OCI-LY1 (cell line): ENCODE results near the gene B4GALT3.

ENCODE experiments used
- H2AFZ ChIP-seq: fragments of 200-600 bp; sonication (generic), shearing (Covaris generic); 2 replicates; pipeline ENCODE4 v1.6.0; 2014; ENCODE audit warnings: antibody characterized with exemption, mild to moderate bottlenecking, low read length
- H3F3A ChIP-seq: fragments of 200-600 bp; sonication (generic), shearing (Covaris generic); 2 replicates; pipeline ENCODE4 v1.6.0; 2014; ENCODE audit warnings: mild to moderate bottlenecking, antibody characterized with exemption, low read length, moderate library complexity; ENCODE audit not compliant: insufficient read depth
- H3K27ac ChIP-seq: fragments of 200-600 bp; sonication (generic); 2 replicates; pipeline ENCODE4 v1.5.1; 2014; ENCODE audit warnings: low read length, mixed run types, mild to moderate bottlenecking, low read depth; ENCODE audit not compliant: poor library complexity, severe bottlenecking
- H3K27me3 ChIP-seq: fragments of 200-600 bp; sonication (generic); 2 replicates; pipeline ENCODE4 v1.6.0; 2014; ENCODE audit warnings: antibody characterized with exemption, mild to moderate bottlenecking, low read length, moderate library complexity; ENCODE audit not compliant: insufficient read depth
- H3K36me3 ChIP-seq: fragments of 200-600 bp; sonication (generic); 2 replicates; pipeline ENCODE4 v1.6.1; 2014; ENCODE audit warnings: mild to moderate bottlenecking, antibody characterized with exemption, low read length, moderate library complexity, mixed read lengths; ENCODE audit not compliant: insufficient read depth
- H3K4me1 ChIP-seq: fragments of 200-600 bp; sonication (generic); 2 replicates; pipeline ENCODE4 v1.5.1; 2014; ENCODE audit warnings: mild to moderate bottlenecking, low read length, moderate library complexity; ENCODE audit not compliant: insufficient read depth, severe bottlenecking
- H3K4me2 ChIP-seq: fragments of 200-600 bp; sonication (generic), shearing (Covaris generic); 2 replicates; pipeline ENCODE4 v1.6.1; 2014; ENCODE audit warnings: low read length
- H3K4me3 ChIP-seq: fragments of 200-600 bp; sonication (generic); 2 replicates; pipeline ENCODE4 v1.5.1; 2014; ENCODE audit warnings: low read length, low read depth, mild to moderate bottlenecking, mixed read lengths; ENCODE audit not compliant: poor library complexity, severe bottlenecking
- H3K79me2 ChIP-seq: fragments of 200-600 bp; shearing (Covaris generic); 2 replicates; pipeline ENCODE4 v1.6.1; 2016; ENCODE audit warnings: mixed run types, low read length, mixed read lengths; ENCODE audit not compliant: insufficient read depth
- H3K9ac ChIP-seq: fragments of 200-600 bp; sonication (generic), shearing (Covaris generic); 2 replicates; pipeline ENCODE4 v1.6.1; 2014; ENCODE audit warnings: mild to moderate bottlenecking, low read length, mixed read lengths
- H3K9me2 ChIP-seq: fragments of 200-600 bp; sonication (generic), shearing (Covaris generic); 2 replicates; pipeline ENCODE4 v1.6.1; 2014; ENCODE audit warnings: low read depth, mild to moderate bottlenecking, low read length, mixed read lengths
- H3K9me3 ChIP-seq: fragments of 200-600 bp; shearing (Covaris generic); 2 replicates; pipeline ENCODE4 v1.6.1; 2014; ENCODE audit warnings: low read length, mixed read lengths
- H4K20me1 ChIP-seq: fragments of 200-600 bp; sonication (generic), shearing (Covaris generic); 2 replicates; pipeline ENCODE4 v1.6.0; 2016; ENCODE audit warnings: mild to moderate bottlenecking, low read length; ENCODE audit not compliant: insufficient read depth
- CTCF ChIP-seq: fragments of 200-600 bp; sonication (generic), shearing (Covaris generic); IDR thresholded peaks from 2 replicates; pipeline ENCODE4 v1.5.1; 2017; ENCODE audit warnings: mild to moderate bottlenecking, antibody characterized with exemption, low read length, moderate library complexity, mixed read lengths
- EZH2 ChIP-seq: fragments of 200-600 bp; sonication (generic), shearing (Covaris generic); IDR thresholded peaks from 2 replicates; pipeline ENCODE4 v1.8.0; 2017; ENCODE audit warnings: borderline replicate concordance, mixed run types, mild to moderate bottlenecking, antibody characterized with exemption, low read length, moderate library complexity, mixed read lengths

B4GALT3 gene

GRCh38 chr1:161179698-161180097 is 2.4 kb upstream of the B4GALT3 start:
- Histone ChIP-seq H3F3A (no peaks in the 10 kb centered on the region), H3K27me3 (no peaks in the 10 kb centered on the region), H2AFZ (no peak overlapping the region), H3K27ac (no peak overlapping the region), H4K20me1 (no peaks in the 10 kb centered on the region), H3K9me2 (no peaks in the 10 kb centered on the region), H3K4me2 (no peak overlapping the region), H3K9ac (no peak overlapping the region), H3K9me3 (no peaks in the 10 kb centered on the region), H3K36me3 (peaks cover 7% of the 10 kb centered on the region), H3K4me1 (peaks cover 43% of the 10 kb centered on the region), H3K4me3 (no peak overlapping the region), H3K79me2 (no peaks in the 10 kb centered on the region)
- TF ChIP-seq EZH2 (no peak), CTCF (no peak)

- Histone ChIP-seq H3K4me2 (peak overlapping the region; percentile 97), H3K9me3 (no peaks in the 10 kb centered on the region), H3K9me2 (no peaks in the 10 kb centered on the region), H3K79me2 (no peaks in the 10 kb centered on the region), H2AFZ (peak overlapping the region; percentile 87; the same call in 1 of the 2 replicates), H3K36me3 (peaks cover 25% of the 10 kb centered on the region), H3K27me3 (no peaks in the 10 kb centered on the region), H3K27ac (peak overlapping the region; percentile 83), H3F3A (no peaks in the 10 kb centered on the region), H3K4me1 (peaks cover 36% of the 10 kb centered on the region), H3K9ac (peak overlapping the region; percentile 70), H3K4me3 (peak overlapping the region; percentile 74), H4K20me1 (no peaks in the 10 kb centered on the region)
- TF ChIP-seq EZH2 (no peak), CTCF (no peak)
Observed at GRCh38 chr1:161177936-161178244, 583 bp upstream of the B4GALT3 start.

GRCh38 chr1:161176468-161177111 is 717 bp downstream of the B4GALT3 start:
- H3K79me2 ChIP-seq, result no peaks in the 10 kb centered on the region
- no peaks in the 10 kb centered on the region for H3K9me3 ChIP-seq
- H3K27ac ChIP-seq, result peak overlapping the region; percentile 83
- H3K4me3 ChIP-seq, result peak overlapping the region; percentile 74
- no peaks in the 10 kb centered on the region for H3K9me2 ChIP-seq
- peak overlapping the region; percentile 97 for H3K4me2 ChIP-seq
- no peak overlapping the region for H2AFZ ChIP-seq
- H3K4me1 ChIP-seq, result peaks cover 31% of the 10 kb centered on the region
- no peak for TF ChIP-seq EZH2
- H3K27me3 ChIP-seq, result no peaks in the 10 kb centered on the region
- no peaks in the 10 kb centered on the region for H3F3A ChIP-seq
- H3K36me3 ChIP-seq, result peaks cover 38% of the 10 kb centered on the region
- H3K9ac ChIP-seq, result peak overlapping the region; percentile 70
- H4K20me1 ChIP-seq, result no peaks in the 10 kb centered on the region
